Thoracic aorta (tissue), 2 donors: ENCODE data around the gene LLGL1. TPM values are rescaled to one million over a fixed set of nuclear protein-coding genes. Genes with fewer than 3 reads are reported as not detected.

Experiments used
- ATAC-seq: fragments of 150-250 bp; one replicate; pipeline ENCODE4 v1.8.0; 2017; ENCODE audit warnings: low read depth; ENCODE audit not compliant: insufficient number of reproducible peaks, low FRiP score
- DNase-seq: peaks from one replicate; pipeline ENCODE4 v3.0.0-alpha.2; 2020; ENCODE audit warnings: low spot score
- H3K27ac ChIP-seq, 2 donors: fragments of 200-600 bp; sonication (generic); 1 replicate in 1 of 2; 2 replicates in 1 of 2; pipeline ENCODE4 v1.5.1; 2016; ENCODE audit warnings: mild to moderate bottlenecking in 2 of 2, moderate library complexity in 2 of 2
- H3K27me3 ChIP-seq: fragments of 200-600 bp; sonication (generic); replicated peaks from 2 replicates; pipeline ENCODE4 v1.6.0; 2016; ENCODE audit warnings: mild to moderate bottlenecking; ENCODE audit not compliant: insufficient read depth
- H3K36me3 ChIP-seq: fragments of 200-600 bp; sonication (generic); one replicate; pipeline ENCODE4 v1.5.1; 2016
- H3K4me1 ChIP-seq, 2 donors: fragments of 200-600 bp; sonication (generic); 1 replicate in 1 of 2; 2 replicates in 1 of 2; pipeline versions ENCODE4 v1.5.1 to v1.6.0; 2016; ENCODE audit warnings: low read depth in 2 of 2, mild to moderate bottlenecking in 1 of 2; ENCODE audit not compliant: control insufficient read depth in 1 of 2
- H3K4me3 ChIP-seq: fragments of 200-600 bp; sonication (generic); 2 replicates; pipeline ENCODE4 v1.5.1; 2016; ENCODE audit warnings: mild to moderate bottlenecking
- H3K9me3 ChIP-seq: fragments of 200-600 bp; sonication (generic); 2 replicates; pipeline ENCODE4 v1.5.1; 2016
- CTCF ChIP-seq: fragments of 200-600 bp; sonication (generic); IDR thresholded peaks from one replicate; pipeline ENCODE4 v1.5.1; 2019; ENCODE audit warnings: antibody characterized with exemption
- total RNA-seq, 2 donors: library from RNA; depleted of rRNA; stranded (reverse); fragments of >200 nt; gene quantifications; one replicate each; pipeline versions ENCODE4 v1.1.0 to v1.2.3, GENCODE V29; 2016

The LLGL1 gene
- total RNA-seq, 2 donors from 2014 or later, result 17.1 to 30.3 TPM

- no peaks in the 10 kb centered on the region for H3K27me3 ChIP-seq
- no peaks in the 10 kb centered on the region for H3K36me3 ChIP-seq
- no peak for TF ChIP-seq CTCF
- ATAC-seq, result no peak
- H3K27ac ChIP-seq, result peak overlapping the region; percentile 18 to 92
- H3K4me1 ChIP-seq, result peaks cover 59 to 76% of the 10 kb centered on the region in 2 donors
- DNase-seq, result no peak
- H3K4me3 ChIP-seq, result peak overlapping the region; percentile 93
- no peaks in the 10 kb centered on the region for H3K9me3 ChIP-seq
Observed at GRCh38 chr17:18187821-18188761, 37.3 kb upstream of the LLGL1 start.

GRCh38 chr17:18190628-18191235 is 34.7 kb upstream of the LLGL1 start:
- TF ChIP-seq CTCF, result no peak
- Histone ChIP-seq H3K9me3 (no peaks in the 10 kb centered on the region), H3K27me3 (no peaks in the 10 kb centered on the region), H3K36me3 (peaks cover 13% of the 10 kb centered on the region), H3K27ac (peak overlapping the region in 1 of 2 donors; percentile 8), H3K4me1 (peaks cover 59 to 79% of the 10 kb centered on the region in 2 donors), H3K4me3 (peak overlapping the region; percentile 20)
- ATAC-seq (no peak), DNase-seq (no peak)

- Histone ChIP-seq H3K4me3 (peak overlapping the region; percentile 20), H3K4me1 (peaks cover 54 to 74% of the 10 kb centered on the region in 2 donors), H3K36me3 (peaks cover 13% of the 10 kb centered on the region), H3K27me3 (no peaks in the 10 kb centered on the region), H3K27ac (no peak overlapping the region), H3K9me3 (no peaks in the 10 kb centered on the region)
- no peak for TF ChIP-seq CTCF
- DNase-seq, result peak; percentile 15
- no peak for ATAC-seq
Observed at GRCh38 chr17:18191236-18191667, 34.2 kb upstream of the LLGL1 start.

GRCh38 chr17:18191967-18192366 is 33.5 kb upstream of the LLGL1 start:
- Histone ChIP-seq H3K4me3 (no peak overlapping the region), H3K27me3 (no peaks in the 10 kb centered on the region), H3K4me1 (peaks cover 47 to 67% of the 10 kb centered on the region in 2 donors), H3K9me3 (no peaks in the 10 kb centered on the region), H3K27ac (no peak overlapping the region), H3K36me3 (peaks cover 14% of the 10 kb centered on the region)
- TF ChIP-seq CTCF, result no peak
- no peak for ATAC-seq
- no peak for DNase-seq

GRCh38 chr17:18194394-18194793 is 31.0 kb upstream of the LLGL1 start:
- H3K9me3 ChIP-seq, result no peaks in the 10 kb centered on the region
- TF ChIP-seq CTCF, result no peak
- H3K27me3 ChIP-seq, result no peaks in the 10 kb centered on the region
- no peak overlapping the region for H3K27ac ChIP-seq
- peaks cover 39 to 66% of the 10 kb centered on the region in 2 donors for H3K4me1 ChIP-seq
- ATAC-seq, result no peak
- no peak for DNase-seq
- peaks cover 29% of the 10 kb centered on the region for H3K36me3 ChIP-seq
- no peak overlapping the region for H3K4me3 ChIP-seq
